22Rv1 (cell line): ENCODE measurements around the gene SNRNP48.

Experiments used
- CTCF ChIP-seq: fragments of 450-650 bp; IDR thresholded peaks from 2 replicates; pipeline ENCODE4 v1.5.1; 2017; ENCODE audit warnings: mild to moderate bottlenecking
- ZFX ChIP-seq: fragments of 450-650 bp; IDR thresholded peaks from 2 replicates; pipeline ENCODE4 v1.6.1; 2017; ENCODE audit warnings: antibody characterized with exemption, borderline replicate concordance

GRCh38 chr6:7589949-7590917 lies at the start of gene SNRNP48:
- TF ChIP-seq CTCF, result no peak
- TF ChIP-seq ZFX, result no peak
